Measurements from ENCODE around the gene KCMF1.
A peak's percentile ranks its signal among the peaks of the same experiment; 100 is the strongest.

The KCMF1 gene

GRCh38 chr2:84980263-84980983, 9.5 kb downstream of the KCMF1 start:
- Histone ChIP-seq H3K36me3 (ENCODE audit: control insufficient read depth, insufficient read depth, low read length) (no peaks in the 10 kb centered on the region), H3K9me3 (ENCODE audit: control insufficient read depth, low read length) (no peaks in the 10 kb centered on the region), H3K27ac (ENCODE audit: insufficient read depth, low read length, poor library complexity, severe bottlenecking) (no peak overlapping the region), H3K4me3 (ENCODE audit: insufficient read depth, low read depth, low read length, poor library complexity, severe bottlenecking) (no peak overlapping the region), H3K27me3 (replicated peaks; ENCODE audit: control insufficient read depth, insufficient read depth, low read length, poor library complexity, severe bottlenecking) (no peaks in the 10 kb centered on the region), H3K4me1 (ENCODE audit: control insufficient read depth, insufficient read depth, low read length, poor library complexity, severe bottlenecking) (peaks cover 11% of the 10 kb centered on the region)
- DNase-seq = no peak

DNA sequence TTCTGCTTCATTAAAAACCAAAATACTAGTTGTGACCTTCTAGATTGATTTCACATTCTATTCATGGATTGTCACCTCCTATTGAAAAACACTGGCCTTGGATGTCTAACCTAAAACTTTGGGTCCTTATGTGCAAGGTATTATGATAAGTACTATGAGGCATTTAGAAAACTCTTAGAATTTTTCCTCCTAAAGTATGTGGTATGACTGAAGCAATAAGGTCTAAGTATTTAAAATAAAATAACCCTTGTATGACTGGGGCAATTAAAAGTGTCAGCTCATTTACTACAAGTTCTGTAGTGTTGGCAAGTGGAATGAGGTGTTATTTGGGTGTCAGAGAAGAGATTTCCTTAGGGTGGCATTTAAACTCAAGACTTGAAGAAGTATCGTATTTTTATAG, 15.1 kb downstream of the KCMF1 start:
- no peak for DNase-seq
- Histone ChIP-seq H3K4me1 (ENCODE audit: control insufficient read depth, insufficient read depth, low read length, poor library complexity, severe bottlenecking) (peaks cover 15% of the 10 kb centered on the region), H3K36me3 (ENCODE audit: control insufficient read depth, insufficient read depth, low read length) (no peaks in the 10 kb centered on the region), H3K4me3 (ENCODE audit: insufficient read depth, low read depth, low read length, poor library complexity, severe bottlenecking) (no peak overlapping the region), H3K27ac (ENCODE audit: insufficient read depth, low read length, poor library complexity, severe bottlenecking) (no peak overlapping the region), H3K27me3 (replicated peaks; ENCODE audit: control insufficient read depth, insufficient read depth, low read length, poor library complexity, severe bottlenecking) (no peaks in the 10 kb centered on the region), H3K9me3 (ENCODE audit: control insufficient read depth, low read length) (no peaks in the 10 kb centered on the region)

DNA sequence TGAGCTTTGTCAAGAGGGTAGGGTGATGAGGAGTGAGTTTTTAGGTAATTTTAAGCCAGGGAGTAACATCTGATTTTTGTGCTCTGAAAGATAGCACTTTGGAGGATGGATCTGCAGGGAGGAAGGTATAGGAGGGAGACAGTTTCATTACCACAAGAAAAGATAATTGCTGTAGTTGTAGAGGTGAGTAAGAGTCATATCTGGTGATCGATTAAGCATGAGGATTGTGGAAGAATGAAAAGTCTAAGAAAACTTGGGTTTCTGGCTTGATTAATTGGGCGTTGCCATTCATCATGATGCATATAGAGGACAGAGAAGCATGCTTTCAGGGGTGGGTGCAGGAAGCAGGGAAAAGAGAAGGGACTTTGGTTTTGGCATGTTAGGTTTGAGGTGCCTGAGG, 18.5 kb downstream of the KCMF1 start:
- DNase-seq = no peak
- H3K4me1 ChIP-seq (ENCODE audit: control insufficient read depth, insufficient read depth, low read length, poor library complexity, severe bottlenecking) = peaks cover 15% of the 10 kb centered on the region
- no peaks in the 10 kb centered on the region for H3K36me3 ChIP-seq (ENCODE audit: control insufficient read depth, insufficient read depth, low read length)
- no peaks in the 10 kb centered on the region for H3K27me3 ChIP-seq (replicated peaks; ENCODE audit: control insufficient read depth, insufficient read depth, low read length, poor library complexity, severe bottlenecking)
- H3K27ac ChIP-seq (ENCODE audit: insufficient read depth, low read length, poor library complexity, severe bottlenecking) = no peak overlapping the region
- H3K4me3 ChIP-seq (ENCODE audit: insufficient read depth, low read depth, low read length, poor library complexity, severe bottlenecking) = no peak overlapping the region
- no peaks in the 10 kb centered on the region for H3K9me3 ChIP-seq (ENCODE audit: control insufficient read depth, low read length)

DNA sequence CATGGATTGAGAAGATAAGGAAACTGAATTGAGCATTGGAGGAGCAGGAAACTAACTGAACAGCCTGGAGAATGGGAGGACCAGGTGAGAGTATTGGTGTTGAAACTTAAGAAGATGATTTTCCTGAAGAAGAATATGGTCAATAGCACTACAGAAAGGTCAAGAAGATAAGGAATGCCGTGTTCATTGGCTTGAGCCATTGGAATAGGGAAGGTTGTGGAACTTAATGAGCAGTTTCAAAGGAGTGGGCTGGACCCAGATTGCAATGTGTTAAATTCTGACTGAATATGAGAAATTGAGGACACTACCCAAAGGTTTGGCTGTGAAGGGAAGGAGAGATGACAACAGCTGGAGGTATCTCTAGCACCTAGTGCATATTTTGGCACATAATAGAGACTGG, 19.0 kb downstream of the KCMF1 start:
- Histone ChIP-seq H3K36me3 (ENCODE audit: control insufficient read depth, insufficient read depth, low read length) (no peaks in the 10 kb centered on the region), H3K9me3 (ENCODE audit: control insufficient read depth, low read length) (no peaks in the 10 kb centered on the region), H3K27ac (ENCODE audit: insufficient read depth, low read length, poor library complexity, severe bottlenecking) (no peak overlapping the region), H3K4me1 (ENCODE audit: control insufficient read depth, insufficient read depth, low read length, poor library complexity, severe bottlenecking) (peaks cover 10% of the 10 kb centered on the region), H3K27me3 (replicated peaks; ENCODE audit: control insufficient read depth, insufficient read depth, low read length, poor library complexity, severe bottlenecking) (no peaks in the 10 kb centered on the region), H3K4me3 (ENCODE audit: insufficient read depth, low read depth, low read length, poor library complexity, severe bottlenecking) (no peak overlapping the region)
- DNase-seq = no peak

- Histone ChIP-seq H3K9me3 (ENCODE audit: control insufficient read depth, low read length) (no peaks in the 10 kb centered on the region), H3K4me1 (ENCODE audit: control insufficient read depth, insufficient read depth, low read length, poor library complexity, severe bottlenecking) (peaks cover 5% of the 10 kb centered on the region), H3K4me3 (ENCODE audit: insufficient read depth, low read depth, low read length, poor library complexity, severe bottlenecking) (no peak overlapping the region), H3K27ac (ENCODE audit: insufficient read depth, low read length, poor library complexity, severe bottlenecking) (no peak overlapping the region), H3K27me3 (replicated peaks; ENCODE audit: control insufficient read depth, insufficient read depth, low read length, poor library complexity, severe bottlenecking) (no peaks in the 10 kb centered on the region), H3K36me3 (ENCODE audit: control insufficient read depth, insufficient read depth, low read length) (no peaks in the 10 kb centered on the region)
- no peak for DNase-seq
These were observed 20.6 kb downstream of the KCMF1 start for GRCh38 chr2:84991404-84992160.

- no peak for DNase-seq
These were observed 24.9 kb downstream of the KCMF1 start for GRCh38 chr2:84995826-84996225.

DNA sequence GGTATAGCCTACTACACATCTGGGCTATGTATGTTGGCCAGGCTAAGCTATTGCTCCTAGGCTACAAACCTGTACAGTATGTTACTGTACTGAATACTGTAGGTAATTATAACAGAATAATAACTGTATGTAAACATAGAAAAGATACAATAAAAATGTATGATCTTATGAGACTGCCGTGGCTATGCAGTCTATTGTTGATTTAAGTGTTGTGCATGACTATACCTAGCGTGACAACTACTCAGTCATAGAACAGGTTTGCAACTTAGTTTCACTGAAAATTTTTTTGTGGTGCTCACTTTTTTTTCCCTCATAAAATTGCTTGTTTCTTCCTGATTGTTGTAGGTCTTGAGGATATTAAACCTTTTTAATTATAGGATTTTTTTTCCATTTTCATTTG, 25.9 kb downstream of the KCMF1 start:
- Histone ChIP-seq H3K27me3 (replicated peaks; ENCODE audit: control insufficient read depth, insufficient read depth, low read length, poor library complexity, severe bottlenecking) (no peaks in the 10 kb centered on the region), H3K27ac (ENCODE audit: insufficient read depth, low read length, poor library complexity, severe bottlenecking) (no peak overlapping the region)
- DNase-seq = no peak

More at GRCh38 chr2:84995826-84996225, 24.9 kb downstream of the KCMF1 start:
- Histone ChIP-seq H3K27me3 (replicated peaks; ENCODE audit: control insufficient read depth, insufficient read depth, low read length, poor library complexity, severe bottlenecking) (no peaks in the 10 kb centered on the region), H3K4me3 (ENCODE audit: insufficient read depth, low read depth, low read length, poor library complexity, severe bottlenecking) (no peak overlapping the region), H3K4me1 (ENCODE audit: control insufficient read depth, insufficient read depth, low read length, poor library complexity, severe bottlenecking) (no peaks in the 10 kb centered on the region), H3K9me3 (ENCODE audit: control insufficient read depth, low read length) (no peaks in the 10 kb centered on the region), H3K36me3 (ENCODE audit: control insufficient read depth, insufficient read depth, low read length) (no peaks in the 10 kb centered on the region), H3K27ac (ENCODE audit: insufficient read depth, low read length, poor library complexity, severe bottlenecking) (no peak overlapping the region)

GRCh38 chr2:84999553-84999955, 28.6 kb downstream of the KCMF1 start:
- Histone ChIP-seq H3K27me3 (replicated peaks; ENCODE audit: control insufficient read depth, insufficient read depth, low read length, poor library complexity, severe bottlenecking) (no peaks in the 10 kb centered on the region), H3K4me1 (ENCODE audit: control insufficient read depth, insufficient read depth, low read length, poor library complexity, severe bottlenecking) (peaks cover 7% of the 10 kb centered on the region), H3K9me3 (ENCODE audit: control insufficient read depth, low read length) (no peaks in the 10 kb centered on the region), H3K27ac (ENCODE audit: insufficient read depth, low read length, poor library complexity, severe bottlenecking) (no peak overlapping the region), H3K4me3 (ENCODE audit: insufficient read depth, low read depth, low read length, poor library complexity, severe bottlenecking) (no peak overlapping the region), H3K36me3 (ENCODE audit: control insufficient read depth, insufficient read depth, low read length) (no peaks in the 10 kb centered on the region)
- no peak for DNase-seq

More for the DNA sequence above, 25.9 kb downstream of the KCMF1 start:
- H3K9me3 ChIP-seq (ENCODE audit: control insufficient read depth, low read length) = no peaks in the 10 kb centered on the region
- H3K4me3 ChIP-seq (ENCODE audit: insufficient read depth, low read depth, low read length, poor library complexity, severe bottlenecking) = no peak overlapping the region
- no peaks in the 10 kb centered on the region for H3K36me3 ChIP-seq (ENCODE audit: control insufficient read depth, insufficient read depth, low read length)
- H3K4me1 ChIP-seq (ENCODE audit: control insufficient read depth, insufficient read depth, low read length, poor library complexity, severe bottlenecking) = no peaks in the 10 kb centered on the region

GRCh38 chr2:85001595-85001994, 30.6 kb downstream of the KCMF1 start:
- no peaks in the 10 kb centered on the region for H3K27me3 ChIP-seq (replicated peaks; ENCODE audit: control insufficient read depth, insufficient read depth, low read length, poor library complexity, severe bottlenecking)
- no peak overlapping the region for H3K4me3 ChIP-seq (ENCODE audit: insufficient read depth, low read depth, low read length, poor library complexity, severe bottlenecking)
- no peaks in the 10 kb centered on the region for H3K36me3 ChIP-seq (ENCODE audit: control insufficient read depth, insufficient read depth, low read length)
- DNase-seq = no peak
- no peaks in the 10 kb centered on the region for H3K9me3 ChIP-seq (ENCODE audit: control insufficient read depth, low read length)
- H3K4me1 ChIP-seq (ENCODE audit: control insufficient read depth, insufficient read depth, low read length, poor library complexity, severe bottlenecking) = peaks cover 7% of the 10 kb centered on the region
- H3K27ac ChIP-seq (ENCODE audit: insufficient read depth, low read length, poor library complexity, severe bottlenecking) = peak overlapping the region; percentile 19

- no peaks in the 10 kb centered on the region for H3K27me3 ChIP-seq (replicated peaks; ENCODE audit: control insufficient read depth, insufficient read depth, low read length, poor library complexity, severe bottlenecking)
- no peaks in the 10 kb centered on the region for H3K36me3 ChIP-seq (ENCODE audit: control insufficient read depth, insufficient read depth, low read length)
- H3K27ac ChIP-seq (ENCODE audit: insufficient read depth, low read length, poor library complexity, severe bottlenecking) = no peak overlapping the region
- H3K9me3 ChIP-seq (ENCODE audit: control insufficient read depth, low read length) = no peaks in the 10 kb centered on the region
- peaks cover 7% of the 10 kb centered on the region for H3K4me1 ChIP-seq (ENCODE audit: control insufficient read depth, insufficient read depth, low read length, poor library complexity, severe bottlenecking)
- no peak overlapping the region for H3K4me3 ChIP-seq (ENCODE audit: insufficient read depth, low read depth, low read length, poor library complexity, severe bottlenecking)
- DNase-seq = no peak
These were observed 31.6 kb downstream of the KCMF1 start for GRCh38 chr2:85002534-85002933.

Measured in effector memory CD4-positive, alpha-beta T cell (primary cell).